WI38 (cell line): ENCODE results near the gene SGPP2.

Experiments
- H3K4me3 ChIP-seq: 2 replicates; pipeline ENCODE4 v1.5.1; 2011; ENCODE audit warnings: low read depth, mild to moderate bottlenecking, control low read depth, low read length
- TF ChIP-seq, protein P1 (sequence below): IDR thresholded peaks from 2 replicates; pipeline ENCODE4 v1.5.1; 2012; ENCODE audit warnings: low read depth, mild to moderate bottlenecking, control low read depth, low read length

SGPP2 gene

DNA sequence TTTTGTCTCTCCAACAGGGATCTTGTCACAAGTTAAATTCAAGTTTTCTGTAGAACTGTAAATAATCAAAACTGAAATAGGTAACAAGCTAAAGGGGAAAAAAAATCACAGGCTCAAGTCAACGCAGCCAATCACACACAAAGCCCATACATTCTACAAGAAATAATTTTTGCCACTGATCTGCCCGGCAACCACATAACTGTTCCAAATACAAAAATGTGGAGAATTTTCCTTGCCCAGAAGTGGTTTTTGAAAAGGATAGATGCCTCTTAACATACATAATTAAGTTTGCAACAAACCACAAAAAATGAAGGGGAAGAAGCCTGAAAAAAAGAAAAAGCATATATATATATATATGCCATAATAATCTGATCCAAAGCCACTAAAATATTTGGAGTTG lies 171.2 kb downstream of the SGPP2 start:
- no peak overlapping the region for H3K4me3 ChIP-seq
- TF ChIP-seq, protein P1, sequence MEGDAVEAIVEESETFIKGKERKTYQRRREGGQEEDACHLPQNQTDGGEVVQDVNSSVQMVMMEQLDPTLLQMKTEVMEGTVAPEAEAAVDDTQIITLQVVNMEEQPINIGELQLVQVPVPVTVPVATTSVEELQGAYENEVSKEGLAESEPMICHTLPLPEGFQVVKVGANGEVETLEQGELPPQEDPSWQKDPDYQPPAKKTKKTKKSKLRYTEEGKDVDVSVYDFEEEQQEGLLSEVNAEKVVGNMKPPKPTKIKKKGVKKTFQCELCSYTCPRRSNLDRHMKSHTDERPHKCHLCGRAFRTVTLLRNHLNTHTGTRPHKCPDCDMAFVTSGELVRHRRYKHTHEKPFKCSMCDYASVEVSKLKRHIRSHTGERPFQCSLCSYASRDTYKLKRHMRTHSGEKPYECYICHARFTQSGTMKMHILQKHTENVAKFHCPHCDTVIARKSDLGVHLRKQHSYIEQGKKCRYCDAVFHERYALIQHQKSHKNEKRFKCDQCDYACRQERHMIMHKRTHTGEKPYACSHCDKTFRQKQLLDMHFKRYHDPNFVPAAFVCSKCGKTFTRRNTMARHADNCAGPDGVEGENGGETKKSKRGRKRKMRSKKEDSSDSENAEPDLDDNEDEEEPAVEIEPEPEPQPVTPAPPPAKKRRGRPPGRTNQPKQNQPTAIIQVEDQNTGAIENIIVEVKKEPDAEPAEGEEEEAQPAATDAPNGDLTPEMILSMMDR, result no peak

DNA sequence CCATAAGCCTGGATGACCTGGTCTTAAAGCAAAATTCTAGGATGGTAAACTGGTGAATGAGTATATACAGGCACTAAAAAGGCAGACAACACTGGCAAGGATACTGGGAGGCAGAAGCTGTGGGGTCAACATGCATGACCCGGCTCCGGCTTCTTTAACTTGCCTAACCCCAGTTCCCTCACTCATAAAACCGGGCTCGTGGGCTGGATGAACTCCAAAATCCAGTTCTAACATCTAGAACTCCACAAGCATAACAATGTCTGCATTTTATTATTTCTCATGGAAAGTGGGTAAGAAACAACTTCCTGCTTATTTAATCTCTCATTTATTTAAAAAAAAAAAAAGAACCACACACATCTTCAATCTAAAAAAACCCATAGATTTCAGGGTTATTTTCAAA lies 174.3 kb downstream of the SGPP2 start:
- no peak overlapping the region for H3K4me3 ChIP-seq
- TF ChIP-seq, protein P1, result no peak

DNA sequence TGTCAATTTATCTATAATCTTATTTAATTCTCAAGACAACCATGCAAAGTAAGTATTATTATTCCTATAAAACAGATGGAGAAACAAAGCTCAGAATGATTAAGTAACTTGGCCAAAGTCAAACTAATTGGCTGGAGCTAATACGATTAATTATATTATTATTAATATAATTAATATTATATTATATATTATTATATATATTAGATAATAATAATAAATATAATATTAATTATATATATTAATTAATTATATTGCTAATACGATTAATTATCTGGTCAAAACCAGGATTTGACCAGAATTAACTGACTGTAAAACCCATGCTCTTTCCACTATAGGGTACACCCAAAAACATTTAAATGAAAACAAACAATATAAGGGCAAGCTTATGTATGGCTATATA lies 179.2 kb downstream of the SGPP2 start:
- TF ChIP-seq, protein P1, result no peak
- no peak overlapping the region for H3K4me3 ChIP-seq

DNA sequence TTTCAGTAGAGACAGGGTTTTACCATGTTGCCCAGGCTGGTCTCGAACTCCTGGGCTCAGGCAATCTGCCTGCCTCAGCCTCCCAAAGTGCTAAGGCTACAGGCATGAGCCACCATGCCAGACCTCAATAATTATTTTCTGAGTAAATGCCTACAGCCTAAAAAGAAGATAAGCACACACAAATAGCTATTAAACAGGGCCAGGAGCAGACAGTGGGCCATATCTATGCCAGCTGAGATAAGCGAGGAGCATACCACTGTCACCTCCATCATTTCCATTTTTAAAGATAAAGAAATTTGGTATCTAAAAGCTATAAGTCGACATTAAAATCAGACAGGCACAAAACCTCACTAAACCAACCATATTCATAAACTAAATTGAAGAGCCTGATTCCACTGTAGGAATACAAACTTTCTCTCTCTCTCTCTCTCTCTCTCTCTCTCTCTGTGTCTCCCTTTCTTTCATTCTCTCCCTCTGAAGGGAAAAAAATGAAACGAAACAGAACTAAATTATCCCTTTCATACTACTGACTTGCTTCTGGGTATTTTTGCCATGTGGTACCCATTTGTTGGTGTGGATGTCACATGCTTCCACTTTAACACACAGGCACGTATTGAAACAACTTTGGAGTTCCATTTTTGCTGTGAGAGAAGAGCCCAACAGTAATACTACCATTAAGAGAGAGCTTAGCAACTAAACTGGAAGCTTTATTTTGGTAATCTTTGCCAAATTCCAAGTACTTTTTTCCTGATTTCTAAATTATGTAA lies 180.6 kb downstream of the SGPP2 start:
- TF ChIP-seq, protein P1, result no peak
- H3K4me3 ChIP-seq, result no peak overlapping the region

DNA sequence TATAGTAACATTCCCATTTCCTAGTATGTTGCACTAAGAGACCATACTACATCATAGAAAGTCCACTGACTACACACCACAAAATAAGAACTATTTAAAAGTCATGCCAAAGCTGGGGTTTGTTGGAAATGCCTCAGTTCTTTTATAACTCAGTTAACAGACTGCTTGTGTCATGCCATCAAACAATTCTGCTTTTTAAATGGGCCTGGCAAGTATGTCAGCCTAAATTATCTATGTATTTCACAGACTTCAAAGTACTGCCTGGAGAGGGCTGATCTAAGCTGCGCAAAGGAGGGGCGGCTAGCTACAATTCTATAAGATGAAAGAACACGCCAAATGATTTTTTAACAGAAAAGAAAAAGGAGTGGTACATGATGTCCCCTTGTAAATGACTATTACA lies 182.0 kb downstream of the SGPP2 start:
- no peak overlapping the region for H3K4me3 ChIP-seq
- TF ChIP-seq, protein P1, result no peak

DNA sequence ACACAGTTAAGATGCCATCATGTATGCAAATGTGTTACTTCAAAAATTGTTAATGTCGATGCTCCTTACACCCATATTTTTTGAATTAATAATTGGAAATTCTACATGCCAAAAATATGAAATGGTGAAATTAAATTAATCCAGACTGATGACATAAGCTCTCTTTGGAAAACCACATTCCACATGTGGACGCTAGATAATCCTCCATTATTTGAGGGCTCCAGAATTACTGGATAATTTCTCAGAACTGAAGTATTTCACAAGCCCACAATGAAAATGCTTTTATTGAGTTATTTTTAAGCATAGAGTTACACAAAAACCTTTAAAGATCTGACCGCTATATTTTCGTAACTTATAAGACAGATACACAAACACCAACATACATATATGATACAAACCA lies 183.7 kb downstream of the SGPP2 start:
- TF ChIP-seq, protein P1, result no peak
- no peak overlapping the region for H3K4me3 ChIP-seq

DNA sequence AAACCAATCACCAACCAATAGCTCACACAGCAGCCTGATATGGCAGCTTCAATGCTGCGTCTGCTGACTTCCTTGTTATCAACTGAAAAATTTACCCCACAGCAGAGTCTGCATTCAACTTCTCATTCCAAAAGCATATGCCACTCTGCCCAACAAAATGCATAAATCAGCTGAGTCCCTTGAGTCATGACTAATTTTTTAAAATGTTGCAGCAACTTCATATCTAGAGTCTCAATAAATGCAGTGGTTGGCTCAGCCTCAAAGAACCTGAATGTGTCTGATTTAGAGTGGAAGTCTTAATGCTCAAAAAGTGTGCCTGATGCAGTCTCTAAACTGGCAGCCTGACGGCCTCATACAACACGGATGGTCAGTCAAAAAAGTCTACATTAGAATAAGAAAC lies 185.0 kb downstream of the SGPP2 start:
- H3K4me3 ChIP-seq, result no peak overlapping the region
- TF ChIP-seq, protein P1, result no peak
